Measurements from ENCODE around the gene DTNA. TPM values are rescaled to one million over a fixed set of nuclear protein-coding genes. Genes with fewer than 3 reads are reported as not detected.

DTNA gene
- total and polyA plus RNA-seq, 2 of the 8 experiments (the other 6 are each of a cell fraction or from before 2014, with no cell fraction given): 30.2 to 32.7 TPM

DNA sequence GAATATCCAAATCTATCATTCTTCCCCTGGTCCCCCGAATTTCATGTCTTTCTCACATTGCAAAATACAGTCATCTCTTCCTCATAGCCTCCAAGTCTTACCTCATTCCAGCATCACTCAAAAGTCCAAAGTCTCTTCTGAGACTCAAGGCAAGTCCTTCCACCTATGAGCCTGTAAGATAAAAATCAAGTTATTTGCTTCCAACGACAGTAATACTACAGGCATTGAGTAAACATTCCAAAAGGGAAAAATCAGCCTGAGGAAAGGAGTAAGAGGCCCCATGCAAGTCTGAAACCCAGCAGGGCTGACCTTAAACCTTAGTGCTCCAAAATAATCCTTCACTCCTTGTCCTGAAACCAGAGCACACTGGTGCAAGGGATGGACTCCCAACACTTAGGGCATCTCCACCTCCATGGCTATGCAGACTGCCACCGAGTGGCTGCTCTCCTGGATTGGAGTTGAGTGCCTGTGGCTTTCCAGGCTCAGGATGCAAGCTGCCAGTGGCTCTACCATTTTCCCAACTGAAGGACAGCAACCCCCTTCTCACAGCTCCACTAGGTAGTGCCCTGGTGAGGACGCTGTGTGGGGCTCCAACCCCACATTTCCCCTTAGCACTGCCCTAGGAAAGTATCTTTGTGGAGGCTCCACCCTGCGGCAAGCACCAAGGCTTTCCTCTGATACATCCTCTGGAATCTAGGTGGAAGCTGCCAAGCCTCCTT lies 16.3 kb downstream of the DTNA start:
- Histone ChIP-seq H4K20me1 (replicated peaks in 1 of 2; ENCODE audit: control insufficient read depth in 1 of 2, insufficient read depth in 2 of 2, low read length in 2 of 2) (no peaks in the 10 kb centered on the region), H3K9ac (replicated peaks in 1 of 4; ENCODE audit: extremely low read depth in 1 of 4, low read depth in 3 of 4, low read length in 3 of 4) (no peak overlapping the region), H3K18ac (ENCODE audit: extremely low read depth, low read length) (no peak overlapping the region), H2BK120ac (replicated peaks; ENCODE audit: low read depth, low read length) (no peak overlapping the region), H2BK12ac (ENCODE audit: low read depth, low read length) (0 out of 2 replicates have a peak overlapping the region, but pooled peaks have one; percentile 54), H3K27me3 (replicated peaks in 1 of 4; ENCODE audit: control insufficient read depth in 3 of 4, extremely low read depth in 1 of 4, insufficient read depth in 3 of 4, low read length in 3 of 4) (no peaks in the 10 kb centered on the region), H3K56ac (replicated peaks; ENCODE audit: insufficient read length, low read depth, low read length) (no peak overlapping the region), H3K9me3 (ENCODE audit: insufficient read depth in 2 of 2, low read depth in 1 of 2, low read length in 1 of 2) (no peaks in the 10 kb centered on the region), H4K8ac (ENCODE audit: extremely low read depth, insufficient read depth, low read length) (no peak overlapping the region), H3K79me2 (ENCODE audit: control insufficient read depth in 1 of 2, insufficient read depth in 2 of 2, low read length in 2 of 2) (no peaks in the 10 kb centered on the region), H3K4ac (replicated peaks; ENCODE audit: insufficient read length, low read depth, low read length) (no peak overlapping the region), H2BK5ac (ENCODE audit: low read depth, low read length) (no peak overlapping the region; the same call in 1 of the 2 replicates), H2BK15ac (ENCODE audit: low read length) (no peak overlapping the region), H2BK20ac (ENCODE audit: low read length) (no peak overlapping the region), H3K27ac (ENCODE audit: low read depth, low read length) (no peak overlapping the region), H3K4me2 (ENCODE audit: insufficient read depth in 1 of 2, low read depth in 2 of 2, low read length in 2 of 2) (no peak overlapping the region; a peak in 1 of 4 replicates), H3K23me2 (ENCODE audit: low read depth, low read length) (no peaks in the 10 kb centered on the region), H3K4me1 (replicated peaks in 1 of 4; ENCODE audit: control insufficient read depth in 3 of 4, insufficient read depth in 4 of 4, low read length in 3 of 4) (peaks cover 0 to 5% (median 1%) of the 10 kb centered on the region in 4 experiments; a peak in 3 of 7 replicates), H3K36me3 (ENCODE audit: control insufficient read depth in 2 of 4, insufficient read depth in 4 of 4, low read length in 3 of 4) (no peaks in the 10 kb centered on the region), H2AK5ac (ENCODE audit: low read depth, low read length) (no peak overlapping the region), H3K23ac (ENCODE audit: insufficient read length) (no peak overlapping the region), H2AFZ (ENCODE audit: low read length) (0 out of 2 replicates have a peak overlapping the region, but pooled peaks have one; percentile 19), H3K4me3 (ENCODE audit: extremely low read depth in 1 of 4, insufficient read depth in 2 of 4, low read depth in 3 of 4, low read length in 4 of 4) (no peak overlapping the region), H4K5ac (ENCODE audit: insufficient read length, low read depth, low read length) (no peak overlapping the region), H3K14ac (ENCODE audit: insufficient read length) (no peak overlapping the region), H3K79me1 (ENCODE audit: low read depth, low read length) (no peaks in the 10 kb centered on the region), H4K91ac (replicated peaks; ENCODE audit: insufficient read length, low read length) (no peak overlapping the region)
- no peak for TF ChIP-seq NRF1 (IDR thresholded peaks at IDR 0.05; ENCODE audit: low read depth, low read length)
- no peak for TF ChIP-seq KDM1A (IDR thresholded peaks at IDR 0.05; ENCODE audit: borderline replicate concordance, low read length)
- peak in 1 of 2 experiments; percentile 25; a peak in 1 of 4 replicates for TF ChIP-seq RAD21 (IDR thresholded peaks at IDR 0.05 in 1 of 2, conservative IDR thresholded peaks at IDR 0.05 in 1 of 2; ENCODE audit: low read depth in 2 of 2, low read length in 2 of 2)
- TF ChIP-seq FOSL1 (IDR thresholded peaks at IDR 0.05; ENCODE audit: insufficient read depth, low read depth, low read length): no peak
- TF ChIP-seq POU5F1 (IDR thresholded peaks at IDR 0.05; ENCODE audit: low read depth, low read length): no peak
- no peak for TF ChIP-seq MAFK (IDR thresholded peaks at IDR 0.05; ENCODE audit: low read depth, low read length)
- no peak for TF ChIP-seq EGR1 (IDR thresholded peaks at IDR 0.05; ENCODE audit: borderline replicate concordance, low read depth, low read length)
- TF ChIP-seq NANOG (IDR thresholded peaks at IDR 0.05; ENCODE audit: insufficient read depth, low read depth, low read length, poor library complexity, severe bottlenecking): no peak
- TF ChIP-seq YY1 (IDR thresholded peaks at IDR 0.05; ENCODE audit: low read depth, low read length): 0 out of 2 replicates have a peak, but pooled peaks have one; percentile 9
- 90% methylated on average over 5 of the region's 5 CpGs; no CpG with 5 or more reads in 1 of the 2 experiments for WGBS, 2 experiments (ENCODE audit: extremely low coverage in 1 of 2, insufficient coverage in 1 of 2, insufficient read length in 1 of 2, insufficient replicate concordance in 2 of 2, low coverage in 1 of 2, low lambda C conversion rate in 2 of 2, missing lambda C conversion rate in 1 of 2)
- POLR2A ChIA-PET (ENCODE audit: partially characterized antibody): no interaction called here
- CTCF ChIA-PET (ENCODE audit: partially characterized antibody): interaction anchor here (1.0 kb wide), 1 partner anchor 14 kb away, joined by 3 read pairs; no protein-coding TSS in a partner anchor
- FAIRE-seq (no peak), DNase-seq (ENCODE audit: low read depth in 1 of 2, low spot score in 2 of 2) (no peak)
